ENCODE results near the gene KCNQ1OT1.

Gene KCNQ1OT1

GRCh38 chr11:2734181-2735052, 34.6 kb upstream of the KCNQ1OT1 start:
- H3K4me1 ChIP-seq (ENCODE audit: control insufficient read depth in 1 of 2, insufficient read depth in 1 of 2, low read depth in 1 of 2, low read length in 1 of 2), result no peaks in the 10 kb centered on the region
- H3K27me3 ChIP-seq, result no peaks in the 10 kb centered on the region
- TF ChIP-seq, protein P1, sequence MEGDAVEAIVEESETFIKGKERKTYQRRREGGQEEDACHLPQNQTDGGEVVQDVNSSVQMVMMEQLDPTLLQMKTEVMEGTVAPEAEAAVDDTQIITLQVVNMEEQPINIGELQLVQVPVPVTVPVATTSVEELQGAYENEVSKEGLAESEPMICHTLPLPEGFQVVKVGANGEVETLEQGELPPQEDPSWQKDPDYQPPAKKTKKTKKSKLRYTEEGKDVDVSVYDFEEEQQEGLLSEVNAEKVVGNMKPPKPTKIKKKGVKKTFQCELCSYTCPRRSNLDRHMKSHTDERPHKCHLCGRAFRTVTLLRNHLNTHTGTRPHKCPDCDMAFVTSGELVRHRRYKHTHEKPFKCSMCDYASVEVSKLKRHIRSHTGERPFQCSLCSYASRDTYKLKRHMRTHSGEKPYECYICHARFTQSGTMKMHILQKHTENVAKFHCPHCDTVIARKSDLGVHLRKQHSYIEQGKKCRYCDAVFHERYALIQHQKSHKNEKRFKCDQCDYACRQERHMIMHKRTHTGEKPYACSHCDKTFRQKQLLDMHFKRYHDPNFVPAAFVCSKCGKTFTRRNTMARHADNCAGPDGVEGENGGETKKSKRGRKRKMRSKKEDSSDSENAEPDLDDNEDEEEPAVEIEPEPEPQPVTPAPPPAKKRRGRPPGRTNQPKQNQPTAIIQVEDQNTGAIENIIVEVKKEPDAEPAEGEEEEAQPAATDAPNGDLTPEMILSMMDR (IDR thresholded peaks at IDR 0.05), result no peak
- no peak overlapping the region for H3K27ac ChIP-seq
- no peaks in the 10 kb centered on the region for H3K9me3 ChIP-seq
- no peak overlapping the region for H3K4me3 ChIP-seq (ENCODE audit: low read depth in 1 of 2, low read length in 1 of 2)
- H3K36me3 ChIP-seq, result no peaks in the 10 kb centered on the region

GRCh38 chr11:2732940-2733628, 33.3 kb upstream of the KCNQ1OT1 start:
- no peak overlapping the region for H3K27ac ChIP-seq
- no peaks in the 10 kb centered on the region for H3K27me3 ChIP-seq
- H3K4me1 ChIP-seq (ENCODE audit: control insufficient read depth in 1 of 2, insufficient read depth in 1 of 2, low read depth in 1 of 2, low read length in 1 of 2), result no peaks in the 10 kb centered on the region
- no peaks in the 10 kb centered on the region for H3K36me3 ChIP-seq
- H3K4me3 ChIP-seq (ENCODE audit: low read depth in 1 of 2, low read length in 1 of 2), result no peak overlapping the region
- TF ChIP-seq, protein P1 (IDR thresholded peaks at IDR 0.05), result no peak
- no peaks in the 10 kb centered on the region for H3K9me3 ChIP-seq

- H3K9me3 ChIP-seq, result no peaks in the 10 kb centered on the region
- H3K27ac ChIP-seq, result no peak overlapping the region
- H3K4me3 ChIP-seq (ENCODE audit: low read depth in 1 of 2, low read length in 1 of 2), result no peak overlapping the region
- no peaks in the 10 kb centered on the region for H3K27me3 ChIP-seq
- H3K36me3 ChIP-seq, result no peaks in the 10 kb centered on the region
- TF ChIP-seq, protein P1 (IDR thresholded peaks at IDR 0.05), result no peak
- H3K4me1 ChIP-seq (ENCODE audit: control insufficient read depth in 1 of 2, insufficient read depth in 1 of 2, low read depth in 1 of 2, low read length in 1 of 2), result no peaks in the 10 kb centered on the region
Observed at GRCh38 chr11:2732261-2732939, 32.6 kb upstream of the KCNQ1OT1 start.

- Histone ChIP-seq H3K4me3 (ENCODE audit: low read depth in 1 of 2, low read length in 1 of 2) (no peak overlapping the region), H3K27ac (no peak overlapping the region), H3K27me3 (no peaks in the 10 kb centered on the region), H3K9me3 (no peaks in the 10 kb centered on the region), H3K4me1 (ENCODE audit: control insufficient read depth in 1 of 2, insufficient read depth in 1 of 2, low read depth in 1 of 2, low read length in 1 of 2) (no peaks in the 10 kb centered on the region), H3K36me3 (no peaks in the 10 kb centered on the region)
- TF ChIP-seq, protein P1 (IDR thresholded peaks at IDR 0.05), result no peak
Observed at GRCh38 chr11:2731130-2732125, 31.6 kb upstream of the KCNQ1OT1 start.
